ENCODE measurements around the gene EFCC1. TPM values are rescaled to one million over a fixed set of nuclear protein-coding genes. Genes with fewer than 3 reads are reported as not detected.

EFCC1 gene
- total RNA-seq, 1 donor = not detected

GRCh38 chr3:129058441-129059200 is 57.5 kb downstream of the EFCC1 start:
- TF ChIP-seq CTCF (IDR thresholded peaks at IDR 0.05; ENCODE audit: insufficient read depth, low read length) = no peak
- DNase-seq (ENCODE audit: low read depth) = no peak
- no peak overlapping the region for H3K4me3 ChIP-seq (ENCODE audit: low read depth, low read length)

GRCh38 chr3:129059311-129059958 is 58.3 kb downstream of the EFCC1 start:
- no peak overlapping the region for H3K4me3 ChIP-seq (ENCODE audit: low read depth, low read length)
- DNase-seq (ENCODE audit: low read depth) = no peak
- no peak for TF ChIP-seq CTCF (IDR thresholded peaks at IDR 0.05; ENCODE audit: insufficient read depth, low read length)

GRCh38 chr3:129060276-129061022 is 59.3 kb downstream of the EFCC1 start, which contains the start of gene GP9:
GP9 (plus strand) TSS chr3:129060779; CDS start chr3:129061740, 961 bp downstream.
- H3K4me3 ChIP-seq (ENCODE audit: low read depth, low read length) = no peak within 1 kb of the TSS
- TF ChIP-seq CTCF (IDR thresholded peaks at IDR 0.05; ENCODE audit: insufficient read depth, low read length) = no peak
- DNase-seq (ENCODE audit: low read depth) = no peak

GRCh38 chr3:129061023-129061887 is 60.2 kb downstream of the EFCC1 start:
- TF ChIP-seq CTCF (IDR thresholded peaks at IDR 0.05; ENCODE audit: insufficient read depth, low read length) = no peak
- no peak overlapping the region for H3K4me3 ChIP-seq (ENCODE audit: low read depth, low read length)
- no peak for DNase-seq (ENCODE audit: low read depth)

- H3K4me3 ChIP-seq (ENCODE audit: low read depth, low read length) = no peak overlapping the region
- no peak for TF ChIP-seq CTCF (IDR thresholded peaks at IDR 0.05; ENCODE audit: insufficient read depth, low read length)
Measured at GRCh38 chr3:129061888-129062834, 61.1 kb downstream of the EFCC1 start.

More at GRCh38 chr3:129061888-129062834, 61.1 kb downstream of the EFCC1 start:
- no peak for DNase-seq (ENCODE audit: low read depth)
